Stimulated activated memory B cell treated with anti-CD40 and anti-IgM and Interleukin-4, amounts not matched to agents 10 μg/mL and 1 μg/mL and 100 μg/mL, for 72 hours (primary cell): Measurements from ENCODE around the gene TMEM150C.
"Not testable (repeated sequence)": the region's sequence is repeated elsewhere in the genome, so short reads cannot be mapped to it uniquely, and the experiment has no call there.

Experiments used
- ATAC-seq: fragments of 150-1000 bp; cut with Tn5 transposase; 2 replicates; pipeline ENCODE4 v1.10.0; 2021
- H3K27ac Mint-ChIP-seq: one replicate; pipeline ENCODE4 v1.8.0; 2022; ENCODE audit warnings: mild to moderate bottlenecking, mixed read lengths
- H3K27me3 Mint-ChIP-seq: one replicate; pipeline ENCODE4 v1.8.0; 2022; ENCODE audit warnings: mixed read lengths
- H3K36me3 Mint-ChIP-seq: one replicate; pipeline ENCODE4 v1.8.0; 2022; ENCODE audit warnings: mixed read lengths
- H3K4me1 Mint-ChIP-seq: one replicate; pipeline ENCODE4 v1.8.0; 2022; ENCODE audit warnings: mixed read lengths
- H3K4me3 Mint-ChIP-seq: one replicate; pipeline ENCODE4 v1.8.0; 2022; ENCODE audit warnings: mild to moderate bottlenecking, moderate library complexity, mixed read lengths
- H3K9me3 Mint-ChIP-seq: one replicate; pipeline ENCODE4 v1.8.0; 2022; ENCODE audit warnings: mixed read lengths

TMEM150C gene

DNA sequence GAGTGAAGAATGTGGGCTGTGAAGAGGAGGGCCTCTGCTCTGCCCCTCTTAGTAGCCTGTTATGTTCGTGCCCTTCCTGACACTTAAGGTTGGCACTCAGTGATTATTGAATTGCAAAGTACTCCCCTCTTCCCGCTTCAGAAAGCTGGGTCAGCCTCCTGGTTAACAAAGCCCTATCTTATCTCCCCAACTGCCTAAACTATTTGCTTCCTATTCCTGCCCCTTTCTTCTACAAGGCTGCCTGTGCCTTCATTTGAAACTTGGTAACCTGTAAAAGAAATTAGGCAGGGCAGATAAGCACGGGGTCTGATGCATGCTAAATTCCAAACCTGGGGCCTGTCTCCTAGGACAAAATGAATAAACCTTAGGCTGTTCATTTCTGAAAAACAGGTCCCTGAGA, 23.1 kb upstream of the TMEM150C start:
- H3K4me1 Mint-ChIP-seq: no peaks in the 10 kb centered on the region
- no peak overlapping the region for H3K4me3 Mint-ChIP-seq
- no peak overlapping the region for H3K27ac Mint-ChIP-seq
- no peaks in the 10 kb centered on the region for H3K36me3 Mint-ChIP-seq
- peaks cover 8% of the 10 kb centered on the region for H3K27me3 Mint-ChIP-seq
- no peaks in the 10 kb centered on the region for H3K9me3 Mint-ChIP-seq
- ATAC-seq: no peak

- no peak overlapping the region for H3K27ac Mint-ChIP-seq
- no peaks in the 10 kb centered on the region for H3K4me1 Mint-ChIP-seq
- peaks cover 8% of the 10 kb centered on the region for H3K27me3 Mint-ChIP-seq
- H3K36me3 Mint-ChIP-seq: no peaks in the 10 kb centered on the region
- H3K4me3 Mint-ChIP-seq: no peak overlapping the region
- no peak for ATAC-seq
- H3K9me3 Mint-ChIP-seq: no peaks in the 10 kb centered on the region
Measured at GRCh38 chr4:82583897-82584587, 22.3 kb upstream of the TMEM150C start.

DNA sequence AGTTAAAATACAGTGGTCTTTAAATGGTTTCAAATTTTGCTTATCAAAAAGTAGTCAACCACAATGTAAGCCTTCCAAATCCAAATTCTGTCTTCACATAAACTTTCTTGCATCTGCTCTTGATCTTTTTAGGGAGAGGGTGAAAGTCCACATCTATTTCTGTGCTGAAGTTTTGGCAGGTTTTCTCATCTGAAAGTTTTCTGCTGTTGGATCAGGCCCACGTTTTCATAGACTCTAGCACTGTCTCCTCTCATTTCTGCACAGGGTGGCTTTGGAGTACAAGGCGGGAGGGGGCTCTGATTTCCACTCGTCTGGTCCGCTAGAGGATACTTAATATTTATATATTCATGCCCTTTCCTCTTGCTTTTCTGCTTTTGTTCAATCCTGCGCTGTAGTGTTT, 18.1 kb upstream of the TMEM150C start:
- Mint-ChIP-seq H3K4me3 (no peak overlapping the region), H3K4me1 (no peaks in the 10 kb centered on the region), H3K36me3 (no peaks in the 10 kb centered on the region), H3K27ac (no peak overlapping the region), H3K27me3 (peaks cover 8% of the 10 kb centered on the region), H3K9me3 (no peaks in the 10 kb centered on the region)
- no peak for ATAC-seq

DNA sequence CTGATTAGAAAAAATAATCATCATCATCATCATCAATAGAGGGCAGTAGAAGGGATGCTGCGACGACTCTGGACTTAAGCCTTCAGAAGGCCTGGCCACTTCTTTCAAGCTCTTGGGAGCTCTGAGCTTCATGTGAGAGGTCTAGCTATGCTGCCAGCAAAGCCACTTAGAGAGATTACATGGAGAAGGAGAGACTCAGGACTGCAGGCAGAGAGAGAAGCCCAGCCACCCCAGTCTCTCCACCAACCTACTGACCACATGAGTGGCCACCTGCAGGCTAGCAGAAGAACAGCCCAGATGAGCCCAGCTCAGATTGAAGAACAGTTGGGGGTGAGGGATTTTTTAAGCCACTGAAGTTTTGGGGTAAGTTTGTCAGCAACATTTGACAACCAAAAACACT, 17.1 kb upstream of the TMEM150C start:
- no peaks in the 10 kb centered on the region for H3K36me3 Mint-ChIP-seq
- H3K27ac Mint-ChIP-seq: no peak overlapping the region
- H3K9me3 Mint-ChIP-seq: no peaks in the 10 kb centered on the region
- H3K27me3 Mint-ChIP-seq: peaks cover 8% of the 10 kb centered on the region
- H3K4me3 Mint-ChIP-seq: no peak overlapping the region
- H3K4me1 Mint-ChIP-seq: no peaks in the 10 kb centered on the region
- ATAC-seq: no peak

DNA sequence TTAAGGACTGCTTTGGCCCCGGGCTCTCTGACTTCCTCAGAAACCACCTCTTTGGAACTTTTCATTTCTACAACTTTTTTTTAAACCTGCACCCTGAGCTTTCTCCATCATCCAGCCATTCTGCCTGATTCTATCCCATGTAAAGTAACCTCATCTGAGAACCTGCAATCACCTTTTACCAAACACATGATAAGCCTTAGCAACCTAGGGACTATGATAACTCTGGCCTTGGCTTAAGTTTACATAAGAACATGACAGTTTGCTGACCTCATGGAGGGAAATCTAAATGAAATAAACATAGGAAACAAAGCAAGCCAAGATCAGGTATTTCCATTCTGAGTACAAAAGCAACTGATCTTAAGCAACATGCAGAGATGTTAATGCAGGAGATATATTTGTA, 15.7 kb upstream of the TMEM150C start:
- ATAC-seq: no peak
- no peak overlapping the region for H3K4me3 Mint-ChIP-seq
- no peaks in the 10 kb centered on the region for H3K9me3 Mint-ChIP-seq
- H3K4me1 Mint-ChIP-seq: no peaks in the 10 kb centered on the region
- no peaks in the 10 kb centered on the region for H3K27me3 Mint-ChIP-seq
- no peak overlapping the region for H3K27ac Mint-ChIP-seq
- no peaks in the 10 kb centered on the region for H3K36me3 Mint-ChIP-seq

GRCh38 chr4:82569727-82570126, 7.9 kb upstream of the TMEM150C start:
- Mint-ChIP-seq H3K4me1 (no peaks in the 10 kb centered on the region), H3K36me3 (no peaks in the 10 kb centered on the region), H3K27me3 (peaks cover 19% of the 10 kb centered on the region), H3K27ac (no peak overlapping the region), H3K9me3 (no peaks in the 10 kb centered on the region), H3K4me3 (no peak overlapping the region)
- ATAC-seq: no peak

GRCh38 chr4:82569076-82569475, 7.3 kb upstream of the TMEM150C start:
- Mint-ChIP-seq H3K36me3 (no peaks in the 10 kb centered on the region), H3K9me3 (no peaks in the 10 kb centered on the region), H3K4me1 (no peaks in the 10 kb centered on the region), H3K27ac (no peak overlapping the region), H3K4me3 (no peak overlapping the region), H3K27me3 (peaks cover 23% of the 10 kb centered on the region)
- ATAC-seq: no peak

GRCh38 chr4:82567444-82567843, 5.7 kb upstream of the TMEM150C start:
- H3K4me1 Mint-ChIP-seq: peaks cover 2% of the 10 kb centered on the region
- H3K27me3 Mint-ChIP-seq: peaks cover 39% of the 10 kb centered on the region
- H3K4me3 Mint-ChIP-seq: no peak overlapping the region
- H3K9me3 Mint-ChIP-seq: no peaks in the 10 kb centered on the region
- H3K36me3 Mint-ChIP-seq: no peaks in the 10 kb centered on the region
- no peak for ATAC-seq
- H3K27ac Mint-ChIP-seq: no peak overlapping the region

- no peak for ATAC-seq
Measured at GRCh38 chr4:82562564-82562854, 721 bp upstream of the TMEM150C start.

DNA sequence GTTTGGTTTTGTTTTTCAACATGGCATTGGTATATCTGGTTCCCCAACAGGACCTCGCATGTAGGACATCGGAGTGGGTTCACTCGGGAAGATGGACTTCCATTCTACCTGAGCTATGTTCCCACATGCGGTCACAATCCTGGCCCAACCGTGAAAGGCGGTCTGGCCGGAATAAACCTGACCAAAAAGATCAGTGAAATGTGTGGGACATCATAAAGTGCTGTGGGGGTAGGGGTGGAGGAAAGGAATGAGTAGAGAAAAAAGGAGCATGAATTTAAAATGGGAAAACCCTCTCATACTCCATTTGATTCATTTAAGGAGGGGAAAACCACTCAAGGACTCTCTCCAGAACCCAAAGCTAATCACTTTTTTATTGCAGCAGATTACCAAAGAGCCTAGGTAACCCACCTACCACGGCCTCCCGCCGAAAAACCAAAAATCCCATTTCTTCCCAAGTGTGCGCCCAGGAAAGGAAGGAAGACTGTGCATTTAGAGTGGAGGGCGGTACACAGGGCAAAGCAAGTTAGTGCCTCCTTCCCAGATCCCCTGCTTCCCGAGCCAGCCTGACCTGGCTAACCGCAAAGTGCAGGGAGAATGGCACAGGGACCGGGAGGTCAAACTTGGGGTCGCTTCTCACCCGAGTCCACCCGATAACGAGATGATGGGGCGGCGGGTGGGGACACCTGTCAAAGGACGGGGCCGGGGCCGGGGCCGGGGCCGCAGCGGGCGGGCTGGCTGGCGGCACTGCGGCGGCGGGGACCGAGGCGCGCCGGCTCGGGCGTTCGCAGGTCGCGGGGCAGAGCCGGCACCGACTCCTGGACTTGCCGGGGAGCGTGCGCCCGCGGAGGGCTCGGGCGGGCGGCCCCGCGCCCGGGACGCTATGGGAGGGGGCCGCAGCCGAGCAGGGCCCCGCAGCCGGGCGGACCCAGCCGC, 669 bp downstream of the TMEM150C start:
- Mint-ChIP-seq H3K27ac (no peak overlapping the region), H3K4me3 (peak overlapping the region; percentile 67), H3K27me3 (peaks cover 71% of the 10 kb centered on the region), H3K9me3 (no peaks in the 10 kb centered on the region), H3K4me1 (peaks cover 13% of the 10 kb centered on the region), H3K36me3 (no peaks in the 10 kb centered on the region)
- ATAC-seq: peak; percentile 56

More at GRCh38 chr4:82562564-82562854, 721 bp upstream of the TMEM150C start:
- H3K4me1 Mint-ChIP-seq: peaks cover 13% of the 10 kb centered on the region
- H3K9me3 Mint-ChIP-seq: no peaks in the 10 kb centered on the region
- peak overlapping the region; percentile 45 for H3K4me3 Mint-ChIP-seq
- peaks cover 64% of the 10 kb centered on the region for H3K27me3 Mint-ChIP-seq
- H3K36me3 Mint-ChIP-seq: no peaks in the 10 kb centered on the region
- no peak overlapping the region for H3K27ac Mint-ChIP-seq

DNA sequence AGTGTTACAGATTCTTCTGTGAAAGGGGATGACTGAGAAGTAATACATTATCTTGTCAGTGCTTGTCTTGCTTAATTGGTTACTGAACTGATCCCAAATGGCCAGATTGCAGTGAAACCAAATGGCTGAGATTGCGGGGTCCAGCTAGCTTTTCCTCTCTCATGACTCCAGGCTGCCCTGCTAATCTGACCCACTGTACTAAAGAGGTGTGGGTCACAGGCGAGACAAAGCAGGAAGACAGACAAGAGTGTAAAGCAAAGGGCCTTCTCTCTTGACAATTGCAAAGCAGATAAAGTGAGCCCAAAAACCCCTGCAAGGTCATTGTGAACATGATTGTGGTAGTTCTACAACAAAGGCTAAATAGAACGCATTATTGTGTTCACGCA, 2.1 kb downstream of the TMEM150C start:
- Mint-ChIP-seq H3K4me3 (no peak overlapping the region), H3K27me3 (peaks cover 71% of the 10 kb centered on the region), H3K27ac (no peak overlapping the region), H3K36me3 (no peaks in the 10 kb centered on the region), H3K9me3 (no peaks in the 10 kb centered on the region), H3K4me1 (peaks cover 13% of the 10 kb centered on the region)
- no peak for ATAC-seq

GRCh38 chr4:82559090-82559734, 2.6 kb downstream of the TMEM150C start:
- H3K27ac Mint-ChIP-seq, ATAC-seq, H3K4me3 Mint-ChIP-seq, H3K36me3 Mint-ChIP-seq, H3K9me3 Mint-ChIP-seq: not testable (repeated sequence)
- peaks cover 13% of the 10 kb centered on the region for H3K4me1 Mint-ChIP-seq
- peaks cover 68% of the 10 kb centered on the region for H3K27me3 Mint-ChIP-seq

DNA sequence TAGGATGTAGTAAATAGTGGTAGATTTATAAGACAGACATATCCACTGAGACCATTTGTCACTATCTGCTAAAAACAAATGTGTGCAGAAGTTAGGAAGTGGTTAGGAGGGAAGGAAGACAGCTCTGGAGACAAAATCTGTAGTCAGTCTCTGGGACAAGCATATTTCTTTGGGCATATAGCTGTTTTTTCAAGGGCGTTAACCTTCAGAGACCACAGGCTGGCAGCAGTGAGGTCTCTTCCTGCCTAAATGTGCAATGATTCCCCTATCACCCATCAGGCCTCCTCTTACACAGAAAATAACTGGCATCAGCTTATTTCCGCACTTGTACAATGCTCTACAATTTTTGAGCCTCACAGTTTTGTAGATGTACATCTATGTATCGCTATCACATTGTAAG, 6.5 kb downstream of the TMEM150C start:
- H3K27me3 Mint-ChIP-seq: peaks cover 32% of the 10 kb centered on the region
- H3K27ac Mint-ChIP-seq: no peak overlapping the region
- H3K9me3 Mint-ChIP-seq: peaks cover 7% of the 10 kb centered on the region
- no peak for ATAC-seq
- no peaks in the 10 kb centered on the region for H3K4me1 Mint-ChIP-seq
- no peaks in the 10 kb centered on the region for H3K36me3 Mint-ChIP-seq
- no peak overlapping the region for H3K4me3 Mint-ChIP-seq

DNA sequence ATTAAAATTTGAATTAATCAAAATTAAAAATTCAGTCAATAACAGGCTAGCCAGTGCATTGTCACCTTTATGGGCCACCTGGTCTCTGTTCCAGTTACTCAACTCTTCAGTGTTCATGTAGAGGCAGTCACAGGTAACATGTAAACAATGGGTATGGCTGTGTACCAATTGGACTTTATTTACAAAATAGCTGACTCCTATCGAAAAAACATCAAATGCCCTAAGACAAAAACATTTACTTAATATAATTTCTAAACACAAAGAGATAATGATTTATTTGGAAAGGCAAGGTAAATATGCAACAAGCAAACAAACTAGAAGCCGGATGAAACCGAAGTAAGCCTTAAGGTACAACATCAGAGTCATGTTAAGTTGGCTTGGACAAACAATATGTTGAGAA, 8.8 kb downstream of the TMEM150C start:
- ATAC-seq: peak; percentile 42
- peaks cover 10% of the 10 kb centered on the region for H3K27me3 Mint-ChIP-seq
- H3K9me3 Mint-ChIP-seq: peaks cover 21% of the 10 kb centered on the region
- H3K36me3 Mint-ChIP-seq: no peaks in the 10 kb centered on the region
- no peak overlapping the region for H3K27ac Mint-ChIP-seq
- no peak overlapping the region for H3K4me3 Mint-ChIP-seq
- no peaks in the 10 kb centered on the region for H3K4me1 Mint-ChIP-seq

- H3K4me3 Mint-ChIP-seq: no peak overlapping the region
- no peaks in the 10 kb centered on the region for H3K36me3 Mint-ChIP-seq
- H3K4me1 Mint-ChIP-seq: no peaks in the 10 kb centered on the region
- no peak for ATAC-seq
- H3K27ac Mint-ChIP-seq: no peak overlapping the region
- H3K9me3 Mint-ChIP-seq: peaks cover 24% of the 10 kb centered on the region
- H3K27me3 Mint-ChIP-seq: no peaks in the 10 kb centered on the region
Measured at GRCh38 chr4:82551734-82552133, 10.1 kb downstream of the TMEM150C start.

DNA sequence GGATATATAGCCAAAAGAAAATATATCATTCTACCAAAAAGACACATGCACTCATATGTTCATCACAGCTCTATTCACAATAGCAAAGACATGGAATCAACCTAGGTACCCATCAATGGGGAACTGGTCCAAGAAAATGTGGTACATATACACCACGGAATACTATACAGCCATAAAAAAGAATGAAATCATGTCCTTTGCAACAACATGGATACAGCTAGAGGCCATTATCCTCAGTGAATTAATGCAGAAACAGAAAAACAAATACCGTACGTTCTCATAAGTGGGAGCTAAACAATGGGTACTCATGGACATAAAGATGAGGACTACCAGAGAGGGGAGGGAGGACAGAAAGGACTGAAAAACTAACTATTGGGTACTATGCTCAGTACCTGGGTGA, 13.9 kb downstream of the TMEM150C start:
- H3K4me1 Mint-ChIP-seq, H3K27ac Mint-ChIP-seq, H3K27me3 Mint-ChIP-seq, H3K4me3 Mint-ChIP-seq, ATAC-seq, H3K36me3 Mint-ChIP-seq: not testable (repeated sequence)
- peaks cover 24% of the 10 kb centered on the region for H3K9me3 Mint-ChIP-seq
